HFF-Myc (cell line): ENCODE results near the gene SLC44A3.

Source experiments
- DNase-seq: peaks from one replicate; pipeline ENCODE4 v3.0.0-alpha.2; 2011; ENCODE audit warnings: low read depth; ENCODE audit errors: extremely low read depth
- H3K4me3 ChIP-seq: replicated peaks from 2 replicates; pipeline ENCODE4 v1.5.1; 2011; ENCODE audit warnings: low read depth, mild to moderate bottlenecking, control low read depth, low read length
- TF ChIP-seq, protein P1 (sequence below): IDR thresholded peaks from 2 replicates; pipeline ENCODE4 v1.5.1; 2012; ENCODE audit warnings: mild to moderate bottlenecking, low read depth, low read length, control low read depth; ENCODE audit errors: missing control alignments

Gene SLC44A3

DNA sequence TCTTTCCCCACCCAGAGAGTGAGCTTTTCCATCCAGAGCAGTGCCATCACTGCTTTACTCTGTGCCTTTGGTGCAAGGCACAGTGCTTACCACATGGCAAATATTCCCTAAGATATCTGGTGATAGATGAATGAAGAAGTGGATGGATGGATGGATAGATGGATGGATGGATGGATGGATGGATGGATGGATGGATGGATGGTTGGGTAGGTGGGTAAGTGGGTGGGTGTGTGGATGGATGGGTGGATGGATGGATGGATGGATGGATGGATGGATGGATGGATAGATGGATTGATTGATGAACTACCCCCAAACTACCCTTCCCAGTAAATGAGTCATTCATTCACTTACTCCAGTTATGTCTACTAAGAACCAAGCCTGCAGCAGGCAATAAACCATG is 42.9 kb upstream of the SLC44A3 start:
- no peak for DNase-seq
- TF ChIP-seq, protein P1, sequence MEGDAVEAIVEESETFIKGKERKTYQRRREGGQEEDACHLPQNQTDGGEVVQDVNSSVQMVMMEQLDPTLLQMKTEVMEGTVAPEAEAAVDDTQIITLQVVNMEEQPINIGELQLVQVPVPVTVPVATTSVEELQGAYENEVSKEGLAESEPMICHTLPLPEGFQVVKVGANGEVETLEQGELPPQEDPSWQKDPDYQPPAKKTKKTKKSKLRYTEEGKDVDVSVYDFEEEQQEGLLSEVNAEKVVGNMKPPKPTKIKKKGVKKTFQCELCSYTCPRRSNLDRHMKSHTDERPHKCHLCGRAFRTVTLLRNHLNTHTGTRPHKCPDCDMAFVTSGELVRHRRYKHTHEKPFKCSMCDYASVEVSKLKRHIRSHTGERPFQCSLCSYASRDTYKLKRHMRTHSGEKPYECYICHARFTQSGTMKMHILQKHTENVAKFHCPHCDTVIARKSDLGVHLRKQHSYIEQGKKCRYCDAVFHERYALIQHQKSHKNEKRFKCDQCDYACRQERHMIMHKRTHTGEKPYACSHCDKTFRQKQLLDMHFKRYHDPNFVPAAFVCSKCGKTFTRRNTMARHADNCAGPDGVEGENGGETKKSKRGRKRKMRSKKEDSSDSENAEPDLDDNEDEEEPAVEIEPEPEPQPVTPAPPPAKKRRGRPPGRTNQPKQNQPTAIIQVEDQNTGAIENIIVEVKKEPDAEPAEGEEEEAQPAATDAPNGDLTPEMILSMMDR = no peak
- H3K4me3 ChIP-seq = no peak overlapping the region

DNA sequence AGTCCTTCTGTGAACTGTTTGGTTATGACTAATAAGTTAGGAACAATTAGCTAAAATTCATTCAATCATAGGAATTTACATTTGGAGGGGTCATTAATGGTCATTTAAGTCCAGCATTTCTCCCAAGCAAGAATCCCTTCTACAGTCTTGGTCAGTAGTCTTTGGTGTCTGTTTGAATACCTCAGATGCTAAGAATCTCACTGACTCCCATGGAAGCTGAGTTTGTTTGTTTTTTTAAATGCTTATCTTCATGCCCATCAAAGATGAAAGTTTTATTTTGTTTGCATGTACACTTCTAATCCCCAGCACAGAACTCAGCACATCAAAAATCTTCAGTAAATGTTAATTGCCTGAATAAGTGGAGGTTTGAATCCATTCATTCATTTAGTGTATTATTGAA is 41.3 kb upstream of the SLC44A3 start:
- TF ChIP-seq, protein P1 = no peak
- no peak overlapping the region for H3K4me3 ChIP-seq
- DNase-seq = no peak

DNA sequence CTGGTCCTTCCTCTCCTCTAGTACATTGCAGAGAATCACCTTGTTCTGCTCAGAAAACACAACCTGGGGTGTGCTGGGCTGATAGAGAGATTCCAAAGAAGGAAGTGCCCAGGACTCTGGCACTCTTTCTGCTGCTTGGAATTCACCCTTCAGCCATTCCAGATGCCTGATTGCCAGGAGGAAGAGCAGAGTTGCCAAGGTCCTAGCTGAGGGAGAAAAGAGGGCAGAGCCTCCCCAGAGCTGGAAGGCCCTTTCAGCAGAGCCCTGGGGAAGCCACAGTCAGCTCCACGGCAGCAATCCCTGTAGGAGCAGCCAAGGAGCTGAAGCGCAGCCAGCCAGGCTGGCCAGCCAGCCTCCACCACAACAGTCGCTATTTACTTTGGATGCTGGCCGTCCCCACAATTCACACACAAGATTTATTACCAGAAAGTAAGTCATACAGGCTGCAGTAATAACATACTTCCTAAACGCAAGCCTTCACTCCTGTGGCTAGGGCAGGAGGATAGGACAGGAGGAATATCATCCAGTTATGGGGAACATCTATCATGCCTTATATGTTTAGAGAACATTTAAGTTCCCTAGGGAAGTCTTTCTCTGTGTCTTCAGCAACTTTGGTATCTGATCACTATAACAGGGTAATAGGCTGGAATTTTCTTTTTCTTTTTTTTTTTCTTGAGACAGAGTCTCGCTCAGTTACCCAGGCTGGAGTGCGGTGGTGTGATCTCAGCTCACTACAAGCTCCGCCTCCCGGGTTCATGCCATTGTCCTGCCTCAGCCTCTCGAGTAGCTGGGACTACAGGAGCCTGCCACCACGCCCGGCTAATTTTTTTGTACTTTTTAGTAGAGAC is 36.6 kb upstream of the SLC44A3 start:
- TF ChIP-seq, protein P1 = no peak
- H3K4me3 ChIP-seq = no peak overlapping the region
- DNase-seq = no peak

DNA sequence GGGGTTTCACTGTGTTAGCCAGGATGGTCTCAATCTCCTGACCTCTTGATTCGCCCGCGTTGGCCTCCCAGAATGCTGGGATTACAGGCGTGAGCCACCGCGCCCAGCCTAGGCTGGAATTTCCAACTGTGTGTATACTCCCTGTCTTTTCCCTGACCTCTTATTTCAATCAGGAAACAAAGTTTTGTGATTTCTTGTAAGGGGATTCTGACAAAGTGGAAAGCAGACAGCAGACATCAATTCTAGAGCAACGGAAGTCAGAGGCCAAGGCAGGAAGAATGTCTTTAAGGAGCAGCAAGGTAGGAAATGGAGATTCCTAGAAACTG is 36.0 kb upstream of the SLC44A3 start:
- DNase-seq = no peak
- H3K4me3 ChIP-seq = no peak overlapping the region
- TF ChIP-seq, protein P1 = no peak

DNA sequence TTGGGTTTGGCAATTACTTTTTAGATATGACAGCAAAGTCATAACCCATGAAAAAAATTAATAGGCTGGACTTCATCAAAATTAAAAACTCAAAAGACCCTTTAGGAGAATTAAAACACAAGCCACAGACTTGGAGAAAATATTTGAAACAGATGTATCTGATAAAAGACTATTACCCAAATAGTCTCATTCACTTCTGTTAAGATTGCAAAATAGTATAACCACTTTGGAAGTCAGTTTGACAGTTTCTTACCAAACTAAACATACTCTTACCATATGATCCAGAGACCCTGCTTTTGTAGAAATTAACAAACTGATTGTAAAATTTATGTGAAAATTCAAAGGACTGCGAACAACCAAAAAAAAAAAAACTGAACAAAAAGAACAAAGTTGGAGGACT is 32.5 kb upstream of the SLC44A3 start:
- TF ChIP-seq, protein P1 = no peak
- no peak overlapping the region for H3K4me3 ChIP-seq
- DNase-seq = no peak

DNA sequence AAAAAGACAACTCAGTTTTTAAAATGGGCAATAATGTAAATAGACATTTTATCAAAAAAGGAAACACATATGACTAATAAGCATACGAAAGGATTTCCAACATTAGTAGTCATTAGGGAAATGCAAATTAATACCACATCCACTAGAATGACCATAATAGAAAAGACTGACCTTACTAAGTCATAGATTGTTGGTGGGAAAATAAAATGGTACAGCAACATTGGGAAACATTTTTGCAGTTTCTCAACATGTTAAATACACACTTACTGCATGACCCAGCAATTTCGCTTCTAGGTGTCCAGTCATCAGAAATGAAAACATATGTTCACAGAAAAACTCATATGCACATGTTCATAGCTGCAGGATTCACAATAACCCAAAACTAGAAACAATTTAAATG is 29.9 kb upstream of the SLC44A3 start:
- DNase-seq = no peak
- TF ChIP-seq, protein P1 = no peak
- H3K4me3 ChIP-seq = no peak overlapping the region

DNA sequence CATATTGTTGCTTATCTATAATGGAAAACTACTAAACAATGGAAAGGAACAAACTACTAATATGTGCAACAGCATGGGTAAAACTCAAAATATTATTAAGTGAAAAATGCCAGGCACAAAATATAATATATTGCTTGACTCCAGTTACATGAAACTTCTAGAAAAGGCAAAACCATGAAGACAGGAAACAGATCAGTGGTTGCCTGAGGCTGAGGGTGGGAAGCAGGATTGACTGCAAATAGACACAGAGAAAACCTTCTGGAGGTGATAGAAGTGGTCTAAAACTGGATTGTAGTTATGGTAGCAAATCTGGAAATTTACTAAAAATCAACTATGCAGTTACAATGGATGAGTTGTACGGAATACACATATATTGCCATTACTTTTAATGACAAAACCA is 29.5 kb upstream of the SLC44A3 start:
- no peak overlapping the region for H3K4me3 ChIP-seq
- TF ChIP-seq, protein P1 = no peak
- DNase-seq = no peak
